Limb (tissue), 2 donors: ENCODE data around the gene PPP2R3B.
"Not testable (repeated sequence)": the region's sequence is repeated elsewhere in the genome, so short reads cannot be mapped to it uniquely, and the experiment has no call there.

Experiments used
- DNase-seq, 2 donors: peaks; one replicate each; pipeline ENCODE4 v3.0.0-alpha.2; 2016; ENCODE audit errors: extremely low spot score in 2 of 2

The PPP2R3B gene

DNA sequence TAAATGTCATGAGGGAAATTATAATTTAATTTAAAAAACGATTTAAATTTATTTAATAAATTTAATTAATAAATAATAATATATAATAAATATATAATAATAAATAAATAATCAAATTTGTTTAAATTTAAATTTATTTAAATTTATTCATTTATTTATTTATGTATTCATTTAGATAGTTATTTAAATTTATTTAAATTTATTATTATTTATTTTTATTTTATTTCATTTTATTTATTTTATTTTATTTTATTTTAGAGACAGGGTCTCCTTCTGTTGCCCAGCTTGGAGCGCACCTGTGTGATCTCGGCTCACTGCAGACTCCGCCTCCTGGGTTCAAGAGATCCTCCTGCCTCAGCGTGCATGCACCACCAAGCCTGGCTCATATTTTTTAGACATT lies 18.4 kb upstream of the PPP2R3B start:
- no peak for DNase-seq

DNA sequence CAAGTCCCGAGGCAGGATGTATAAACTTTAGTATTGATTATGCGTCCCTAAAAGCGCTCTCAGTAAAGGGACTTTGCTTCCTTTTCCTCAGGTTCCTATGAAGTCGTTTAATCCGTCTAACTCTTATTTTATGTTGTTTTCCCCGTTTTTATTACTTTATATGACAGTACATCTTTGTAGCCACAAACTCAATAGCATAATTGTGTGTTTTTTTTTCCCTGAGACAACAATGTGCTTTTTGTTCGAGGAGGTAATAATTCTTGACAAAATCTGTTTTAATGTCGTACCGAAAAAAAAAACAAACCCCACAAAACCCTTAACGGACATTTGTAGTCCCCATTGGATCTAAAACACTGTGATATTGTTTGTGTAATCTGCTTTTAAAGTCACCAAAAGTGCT lies 17.9 kb upstream of the PPP2R3B start:
- DNase-seq = no peak

DNA sequence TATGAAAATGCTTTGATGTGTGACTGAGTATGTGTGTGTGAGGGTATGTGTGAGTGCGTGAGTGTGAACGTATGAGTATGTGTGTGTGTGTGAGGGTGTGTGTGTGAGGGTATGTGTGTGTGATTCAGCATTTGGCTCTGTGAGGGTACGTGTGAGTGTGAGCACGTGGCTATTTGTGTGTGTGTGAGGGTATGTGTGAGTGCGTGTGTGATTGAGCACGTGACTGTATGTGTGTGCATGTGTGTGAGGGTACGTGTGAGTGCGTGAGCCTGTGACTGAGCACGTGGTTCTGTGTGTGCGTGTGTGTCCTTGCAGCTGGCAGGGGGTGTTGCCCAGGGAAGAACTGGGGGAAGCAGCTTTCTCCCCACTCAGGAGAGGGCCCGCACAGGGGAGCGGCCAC lies 16.1 kb upstream of the PPP2R3B start:
- no peak for DNase-seq

DNA sequence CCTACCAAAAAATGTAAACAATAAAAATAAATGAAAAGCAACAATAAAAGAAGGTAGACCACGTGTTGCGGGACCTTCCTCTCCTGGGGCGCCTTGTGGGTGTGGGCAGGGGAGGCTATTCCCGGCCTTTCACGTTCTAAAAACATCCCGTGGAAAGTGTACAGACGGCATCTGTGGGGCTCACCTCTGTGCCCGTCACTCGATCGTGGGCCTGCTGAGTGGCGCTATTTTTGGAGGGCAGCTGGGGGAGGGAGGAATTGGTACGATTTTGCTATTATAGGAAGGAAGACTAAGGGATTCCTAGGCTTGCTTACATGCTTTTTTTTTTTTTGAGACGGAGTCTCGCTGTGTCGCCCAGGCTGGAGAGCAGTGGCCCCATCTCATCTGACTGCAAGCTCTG lies 13.6 kb upstream of the PPP2R3B start:
- no peak for DNase-seq

DNA sequence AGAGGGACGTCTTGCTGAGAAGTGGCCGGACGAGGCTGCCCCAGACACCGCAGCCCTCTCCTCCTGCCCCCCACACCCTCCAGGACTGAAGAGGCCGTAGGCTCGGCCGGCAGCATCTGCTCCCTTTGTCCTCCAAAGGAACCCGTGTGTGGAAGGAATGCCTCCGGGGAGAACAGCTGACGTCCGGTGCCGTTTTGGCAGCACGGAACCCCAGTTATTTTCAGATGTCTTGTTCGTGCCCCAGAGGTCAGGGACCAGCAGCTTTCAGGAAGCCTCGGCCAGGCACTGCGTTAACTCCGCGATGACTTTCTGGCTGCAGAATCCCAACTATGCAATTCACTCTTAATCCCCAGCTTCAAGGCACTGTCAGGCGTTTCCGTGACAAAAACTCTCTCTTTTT lies 10.9 kb upstream of the PPP2R3B start:
- peak; percentile 26 to 67 for DNase-seq

DNA sequence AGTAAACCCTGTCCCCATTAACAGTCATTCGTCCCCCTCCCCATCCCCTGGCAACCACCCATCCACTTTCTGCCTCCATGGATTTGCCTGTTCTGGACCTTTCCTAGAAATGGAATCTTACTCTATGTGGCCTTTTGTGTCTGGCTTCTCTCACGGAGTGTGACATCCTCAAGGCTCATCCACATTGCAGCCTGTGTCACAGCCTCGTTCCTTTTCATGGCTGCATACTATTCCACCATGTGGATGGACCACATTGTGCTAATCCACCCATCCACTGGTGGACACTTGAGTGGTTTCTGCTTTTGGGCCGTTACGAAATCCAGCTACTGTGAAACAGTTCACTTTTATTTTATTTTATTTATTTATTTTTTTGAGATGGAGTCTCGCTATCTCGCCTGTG lies 8.1 kb upstream of the PPP2R3B start:
- DNase-seq = no peak

DNA sequence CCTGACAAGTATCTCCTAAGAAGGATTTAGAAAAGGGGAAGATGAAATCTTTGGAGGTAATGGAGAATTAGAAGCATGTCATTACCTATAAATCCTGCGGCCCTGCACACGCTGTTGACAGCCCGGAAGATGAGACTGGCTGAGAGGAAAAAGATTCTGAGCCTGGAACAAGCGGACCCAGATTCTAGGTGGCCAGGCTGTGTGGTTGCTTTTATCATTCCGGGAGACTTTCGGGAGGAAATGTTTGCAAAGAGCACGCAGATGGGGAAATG lies 5.8 kb upstream of the PPP2R3B start:
- DNase-seq = no peak

DNA sequence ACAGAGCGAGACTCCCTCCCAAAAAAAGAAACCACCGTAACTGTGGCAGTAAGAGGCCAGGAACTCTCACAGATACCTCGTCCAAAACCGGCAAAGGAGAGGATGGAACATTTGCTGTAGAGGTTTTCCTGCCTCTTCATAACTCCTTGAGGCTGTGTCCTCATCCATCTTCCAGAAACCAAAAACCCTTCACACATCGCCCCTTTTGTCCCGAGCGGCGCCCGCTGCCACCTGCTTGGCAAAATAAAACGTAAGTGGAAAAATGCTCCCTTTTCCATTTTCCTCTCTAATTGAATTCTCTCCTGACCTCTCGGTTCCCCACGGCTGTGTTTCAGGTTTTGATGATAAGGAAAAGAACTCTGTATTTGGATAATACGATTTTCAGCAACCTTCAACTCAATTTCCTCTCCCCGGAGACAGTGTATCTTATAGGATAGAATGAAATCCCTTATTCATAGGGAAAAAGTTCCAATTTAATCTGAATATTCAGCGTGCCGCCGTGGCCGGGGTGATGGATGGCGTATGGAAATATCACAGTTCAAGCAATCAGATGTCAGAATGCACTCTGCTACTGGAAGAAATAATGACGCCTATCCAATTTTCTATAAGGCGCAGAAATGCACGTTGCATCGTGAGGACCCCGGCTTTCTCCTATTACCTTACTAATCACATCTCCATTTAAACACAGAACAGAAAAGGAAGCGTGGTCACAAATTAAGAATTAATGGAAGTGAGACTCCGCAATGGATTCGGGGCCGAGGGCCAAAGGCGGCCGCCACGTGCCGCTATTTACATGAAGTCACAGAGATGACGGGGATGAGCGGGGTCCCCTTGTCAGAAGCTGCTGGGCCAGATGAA lies 5.2 kb upstream of the PPP2R3B start:
- no peak for DNase-seq

DNA sequence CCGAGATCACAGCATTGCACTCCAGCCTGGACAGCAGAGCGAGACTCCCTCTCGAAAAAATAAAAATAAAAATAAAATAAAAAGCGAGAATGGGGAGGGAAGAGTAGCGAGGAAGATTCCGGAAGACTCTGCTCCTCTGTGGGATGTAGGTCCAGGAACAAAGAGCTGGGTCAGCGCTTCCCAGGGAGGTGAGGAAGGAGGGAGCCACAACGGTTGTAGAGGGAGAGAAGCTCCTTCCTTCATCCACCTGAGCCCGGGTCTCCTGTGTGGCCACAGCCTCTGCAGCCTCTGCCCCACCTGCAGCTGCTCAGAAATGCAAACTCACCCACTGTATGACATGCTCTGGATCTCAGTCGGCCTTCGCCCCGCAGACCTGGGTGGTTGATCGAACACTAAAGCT lies 3.8 kb upstream of the PPP2R3B start:
- no peak for DNase-seq

DNA sequence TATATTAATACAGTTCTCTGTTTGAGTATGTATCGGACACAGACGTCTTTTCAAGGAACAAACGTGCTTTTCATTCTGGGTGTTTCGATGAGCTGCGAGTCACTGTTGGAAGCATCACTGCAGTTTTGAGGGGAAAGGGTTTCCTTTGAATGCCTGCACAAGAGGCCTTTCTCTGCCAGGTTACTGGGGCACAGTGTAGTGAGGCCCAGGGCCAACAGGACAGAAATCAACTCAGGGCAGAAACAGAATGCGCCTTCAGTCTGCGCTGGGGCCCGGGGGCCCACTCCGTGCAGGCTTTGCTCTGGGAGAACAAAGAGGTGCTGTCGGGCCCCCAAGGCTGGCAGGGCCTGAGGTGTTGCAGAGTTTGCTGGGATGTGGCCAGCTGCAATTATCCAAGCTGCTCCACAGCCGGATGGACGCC lies 2.3 kb upstream of the PPP2R3B start:
- peak in 1 of 2 donors; percentile 74 for DNase-seq

DNA sequence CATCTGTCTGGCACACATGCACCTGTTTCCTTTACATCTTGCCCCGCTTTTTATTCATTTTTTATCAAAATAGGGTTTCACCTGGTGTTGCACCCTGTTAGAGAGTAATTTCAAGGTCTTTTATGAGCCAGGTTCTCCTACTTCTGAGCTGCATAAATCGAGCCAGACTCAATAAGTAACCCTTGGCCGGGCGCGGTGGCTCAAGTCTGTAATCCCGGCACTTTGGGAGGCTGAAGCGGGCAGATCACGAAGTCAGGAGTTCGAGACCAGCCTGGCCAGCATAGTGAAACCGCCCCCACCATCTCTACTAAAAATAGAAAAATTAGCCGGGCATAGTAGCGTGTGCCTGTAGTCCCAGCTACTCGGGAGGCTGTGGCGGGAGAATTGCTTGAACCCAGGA lies 1.0 kb upstream of the PPP2R3B start:
- DNase-seq = no peak

DNA sequence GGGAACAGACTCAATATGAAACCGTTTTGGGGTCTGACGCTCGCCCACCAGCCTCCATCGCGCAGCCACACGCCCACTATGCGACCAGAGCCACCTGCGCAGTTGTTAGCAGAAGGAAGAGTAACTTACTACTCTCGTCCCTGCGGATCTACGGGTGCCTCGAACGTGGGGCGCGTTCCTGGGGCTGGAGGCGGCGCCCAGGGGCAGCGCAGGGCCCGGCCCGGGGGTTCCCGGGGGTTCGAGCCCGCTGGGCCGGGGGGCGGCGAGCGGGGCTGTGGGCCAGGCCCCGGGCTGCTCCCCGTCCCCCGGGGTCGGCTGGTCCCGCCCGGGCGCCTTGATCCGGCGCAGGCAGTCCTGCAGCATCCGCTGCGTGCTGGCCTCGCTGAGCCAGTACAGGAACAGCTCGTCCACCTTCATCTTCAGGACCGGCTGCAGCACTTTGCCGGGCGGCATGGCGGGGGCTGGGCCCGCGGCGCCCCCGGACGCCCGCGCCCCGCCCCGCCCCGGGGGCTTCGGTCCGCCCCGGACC lies 404 bp downstream of the PPP2R3B start:
- no peak for DNase-seq

DNA sequence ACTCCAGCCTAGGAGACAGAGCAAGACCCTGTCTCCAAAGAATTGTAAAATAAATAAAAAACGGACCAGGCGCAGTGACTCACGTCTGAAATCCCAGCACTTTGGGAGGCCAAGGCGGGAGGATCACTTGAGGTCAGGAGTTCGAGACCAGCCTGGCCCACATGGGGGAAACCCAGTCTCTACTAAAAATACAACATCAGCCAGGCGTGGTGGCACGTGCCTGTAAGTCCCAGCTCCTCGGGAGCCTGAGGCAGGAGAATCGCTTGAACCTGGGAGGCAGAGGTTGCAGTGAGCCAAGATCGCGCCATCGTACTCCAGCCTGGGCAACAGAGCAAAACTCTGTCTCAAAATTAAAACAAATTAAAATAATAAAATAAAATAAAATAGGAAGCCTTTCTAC lies 971 bp downstream of the PPP2R3B start:
- DNase-seq = not testable (repeated sequence)

DNA sequence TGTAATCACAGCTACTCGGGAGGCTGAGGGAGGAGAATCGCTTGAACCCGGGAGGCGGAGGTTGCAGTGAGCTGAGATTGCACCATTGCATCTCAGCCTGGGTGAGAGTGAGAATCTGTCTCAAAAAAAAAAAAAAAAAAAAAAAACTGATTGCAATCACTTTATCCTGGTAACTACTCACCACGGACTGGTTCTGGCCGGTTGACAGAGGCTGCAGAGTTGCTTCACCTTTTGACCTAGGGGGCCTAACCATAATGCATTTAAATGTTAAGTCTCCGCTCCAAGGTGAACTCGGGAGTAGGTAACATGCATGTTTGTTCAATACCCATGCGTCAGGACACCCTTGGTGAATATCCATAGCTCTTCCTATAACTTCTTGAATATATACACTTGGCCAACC lies 1.8 kb downstream of the PPP2R3B start:
- no peak for DNase-seq

DNA sequence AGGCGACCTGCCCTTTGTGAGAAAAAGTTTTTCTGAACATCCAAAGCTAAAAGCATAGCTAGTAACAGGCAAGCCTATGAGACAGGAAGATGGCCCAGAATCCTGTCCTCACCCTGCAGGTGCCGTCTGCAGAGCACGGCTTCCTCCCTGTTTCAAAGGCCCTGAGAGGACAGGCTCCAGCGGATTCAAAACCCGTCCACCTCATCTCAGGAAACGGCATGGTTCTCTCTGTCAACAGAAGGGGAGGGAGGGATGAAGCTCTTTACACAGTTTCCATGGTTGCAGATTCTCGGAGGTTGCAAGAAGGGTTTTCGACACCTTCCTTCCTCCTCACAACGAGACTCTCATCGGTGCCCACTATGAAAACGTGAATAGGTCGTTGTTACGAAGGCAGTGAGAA lies 8.3 kb downstream of the PPP2R3B start:
- no peak for DNase-seq

DNA sequence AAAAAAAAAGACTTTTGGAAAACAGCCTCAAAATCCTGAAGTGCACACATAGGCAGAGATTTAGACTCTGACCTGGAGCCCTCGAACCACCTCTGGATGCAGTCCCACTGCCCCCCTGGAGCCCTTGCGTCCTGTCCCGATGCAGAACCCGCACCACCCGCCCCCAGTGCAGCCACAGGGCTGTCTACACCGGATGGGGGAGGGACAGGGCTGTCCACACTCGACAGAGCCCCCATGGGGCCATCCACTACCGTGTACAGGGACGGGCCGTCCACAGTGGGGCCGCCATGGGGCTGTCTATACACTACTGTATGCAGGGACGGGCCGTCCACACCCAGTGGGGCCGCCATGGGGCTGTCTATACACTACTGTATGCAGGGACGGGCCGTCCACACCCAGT lies 10.5 kb downstream of the PPP2R3B start:
- not testable (repeated sequence) for DNase-seq

DNA sequence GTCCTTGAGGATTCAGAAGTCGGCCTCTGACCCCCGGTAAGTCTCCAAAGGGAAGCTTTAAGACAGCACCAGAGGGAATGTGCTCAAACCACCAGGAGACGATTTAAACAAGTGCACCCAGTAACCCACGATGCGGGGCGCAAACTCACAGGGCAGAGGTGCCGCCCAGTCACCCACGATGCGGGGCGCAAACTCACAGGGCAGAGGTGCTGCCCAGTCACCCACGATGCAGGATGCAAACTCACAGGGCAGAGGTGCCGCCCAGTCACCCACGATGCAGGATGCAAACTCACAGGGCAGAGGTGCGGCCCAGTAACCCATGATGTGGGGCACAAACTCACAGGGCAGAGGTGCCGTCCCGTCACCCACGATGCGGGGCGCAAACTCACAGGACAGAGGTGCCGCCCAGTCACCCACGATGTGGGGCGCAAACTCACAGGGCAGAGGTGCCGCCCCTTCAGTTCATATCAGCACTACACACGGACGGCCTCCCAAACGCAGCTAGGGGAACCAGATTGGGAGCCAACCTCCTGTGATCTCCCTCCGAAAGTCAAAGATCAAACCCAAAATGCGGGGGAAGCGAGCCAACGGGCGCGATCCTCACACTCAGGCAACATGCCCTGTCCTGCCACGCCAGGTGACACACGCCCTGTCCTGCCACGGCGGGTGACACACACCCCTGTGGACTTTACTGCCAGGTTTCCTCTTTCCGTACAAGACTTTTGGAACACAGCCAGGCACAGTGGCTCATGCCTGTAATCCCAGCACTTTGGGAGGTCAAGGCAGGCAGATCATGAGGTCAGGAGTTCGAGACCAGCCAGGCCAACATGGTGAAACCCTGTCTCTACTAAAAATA lies 11.3 kb downstream of the PPP2R3B start:
- no peak for DNase-seq

DNA sequence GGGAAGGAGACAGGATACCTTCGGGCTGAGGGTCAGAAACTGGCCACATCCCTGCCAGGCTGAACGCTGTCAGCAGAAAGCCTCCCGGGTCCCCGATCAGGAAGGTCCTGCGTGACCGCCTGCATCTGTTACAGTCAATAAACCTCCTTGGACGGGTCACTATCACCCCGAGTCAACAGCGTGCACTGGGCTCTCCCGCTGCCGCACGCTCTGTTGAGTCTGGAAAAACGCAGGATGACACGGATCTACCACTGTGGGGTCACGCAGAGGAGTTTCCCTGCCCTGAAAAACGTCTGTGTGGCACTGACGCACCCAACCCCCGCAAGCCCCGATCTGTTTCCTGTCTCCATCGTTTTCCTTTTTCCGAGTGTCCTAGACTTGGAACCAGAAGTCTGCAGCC lies 12.1 kb downstream of the PPP2R3B start:
- no peak for DNase-seq

DNA sequence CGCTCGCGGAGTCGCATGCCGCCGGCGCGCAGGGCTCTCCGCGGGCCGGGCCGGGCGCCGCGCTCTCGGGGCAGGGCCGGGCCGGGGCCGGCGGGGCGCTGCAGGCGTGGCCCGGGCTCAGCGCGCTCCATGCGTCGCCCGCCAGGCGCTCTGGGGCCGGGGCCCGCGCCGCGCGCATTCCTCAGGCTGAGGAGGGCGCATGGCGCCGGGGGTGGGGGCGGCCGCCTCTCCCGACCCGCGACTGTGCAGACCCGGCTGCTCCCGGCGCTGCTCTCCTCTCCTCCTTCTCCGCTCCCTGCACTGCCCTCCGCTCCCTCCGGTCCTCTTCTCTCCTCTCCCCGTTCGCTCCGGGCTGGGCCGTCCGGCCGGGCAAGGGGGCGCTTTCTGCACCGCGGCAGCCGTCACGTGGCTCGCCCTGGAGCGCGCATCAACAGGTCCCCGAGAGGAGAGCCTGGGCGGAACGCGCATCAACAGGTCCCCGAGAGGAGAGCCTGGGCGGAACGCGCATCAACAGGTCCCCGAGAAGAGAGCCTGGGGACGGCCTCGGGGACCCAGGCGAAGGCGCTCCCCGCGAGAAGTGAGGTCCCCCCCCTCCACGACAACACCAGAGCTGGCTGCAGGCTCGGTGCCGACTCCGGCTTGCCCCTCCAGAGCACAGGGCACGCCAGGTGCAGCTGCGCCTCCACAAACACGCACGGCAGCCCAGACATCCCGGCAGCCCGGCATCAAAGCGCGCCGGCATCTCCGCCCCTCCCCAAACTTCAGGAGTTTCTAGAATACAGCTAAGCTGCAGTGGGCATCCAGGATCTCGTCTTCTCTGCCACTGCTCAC lies 12.9 kb downstream of the PPP2R3B start:
- peak in 1 of 2 donors; percentile 66 for DNase-seq

DNA sequence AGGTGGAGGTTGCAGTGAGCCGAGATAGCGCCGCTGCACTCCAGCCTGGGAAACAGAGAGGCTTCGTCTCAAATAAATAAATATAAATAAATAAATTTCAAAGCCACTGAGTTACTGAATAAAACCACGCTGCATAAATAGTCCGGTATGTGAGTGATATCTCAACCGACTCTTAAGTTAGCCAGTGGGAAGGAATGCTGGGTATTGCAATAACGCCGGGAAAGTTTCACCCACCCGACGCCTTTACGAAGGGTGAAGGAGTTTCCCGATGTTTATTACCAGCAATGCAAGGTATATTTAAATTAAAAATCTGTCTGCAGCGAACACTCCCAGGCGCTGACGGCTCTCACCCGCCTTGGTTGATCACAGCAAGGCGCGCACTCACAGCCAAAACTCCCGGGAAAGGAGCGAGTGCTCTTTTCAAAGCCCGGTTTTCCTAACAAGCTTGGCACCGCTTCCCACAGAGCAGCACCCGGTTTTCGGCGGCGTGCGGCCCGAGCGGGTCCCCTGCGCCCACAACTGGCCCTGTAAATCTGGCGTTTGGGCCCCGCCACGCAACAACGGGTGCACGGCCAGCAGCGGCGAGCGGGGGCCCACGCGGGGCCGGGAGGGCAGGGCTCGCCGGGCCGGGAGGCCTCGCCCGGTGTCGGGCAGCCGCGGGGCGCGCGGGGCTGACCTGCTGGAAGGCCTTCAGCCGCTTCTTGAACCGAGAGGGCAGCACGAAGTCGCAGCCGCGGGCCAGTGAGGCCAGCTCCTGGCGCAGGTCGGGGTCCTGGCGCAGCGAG lies 13.7 kb downstream of the PPP2R3B start:
- peak in 1 of 2 donors; percentile 40 for DNase-seq

DNA sequence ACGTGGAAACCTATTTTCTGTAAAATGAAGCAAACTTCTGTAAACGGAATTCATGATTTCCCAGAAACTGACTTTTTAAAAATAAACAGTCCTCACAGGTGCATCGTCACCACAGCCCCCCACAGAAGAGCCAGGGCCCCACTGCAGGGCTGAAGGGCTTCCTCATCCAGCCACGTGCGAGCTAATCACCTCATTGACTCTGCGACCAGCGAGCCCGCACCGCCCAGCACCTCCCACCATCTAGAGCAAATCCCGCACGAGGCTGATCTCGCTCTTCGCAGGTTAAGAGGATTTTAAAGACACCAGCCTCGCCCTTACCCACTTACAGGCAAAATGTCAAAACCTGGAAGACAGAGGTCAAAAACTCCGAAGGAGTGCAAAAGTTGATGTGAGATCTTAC lies 14.8 kb downstream of the PPP2R3B start:
- DNase-seq = no peak
